ENCODE measurements around the gene PLCB4. TPM values are rescaled to one million over a fixed set of nuclear protein-coding genes. Genes with fewer than 3 reads are reported as not detected.

Gene PLCB4
- polyA plus RNA-seq, 1 of the 3 experiments (the other 2 are of a cell fraction): 5.5 TPM

GRCh38 chr20:9108260-9108659 lies 39.4 kb downstream of the PLCB4 start:
- Histone ChIP-seq H2AFZ (ENCODE audit: low read depth) (no peak overlapping the region), H3K9ac (no peak overlapping the region), H3K9me3 (no peaks in the 10 kb centered on the region), H3K4me3 (ENCODE audit: low read depth in 2 of 2, low read length in 1 of 2) (no peak overlapping the region), H3K27ac (ENCODE audit: low read depth in 2 of 2, low read length in 1 of 2) (no peak overlapping the region), H3K4me2 (no peak overlapping the region), H3K36me3 (replicated peaks in 1 of 2; ENCODE audit: control insufficient read depth in 1 of 2, insufficient read depth in 2 of 2, low read length in 1 of 2) (no peaks in the 10 kb centered on the region), H4K20me1 (ENCODE audit: insufficient read depth) (no peaks in the 10 kb centered on the region), H3K27me3 (ENCODE audit: insufficient read depth) (no peaks in the 10 kb centered on the region), H3F3A (replicated peaks; ENCODE audit: insufficient read depth) (peaks cover 5% of the 10 kb centered on the region), H3K4me1 (ENCODE audit: control insufficient read depth in 1 of 2, insufficient read depth in 2 of 2, low read depth in 1 of 2, low read length in 1 of 2) (peaks cover 5 to 8% of the 10 kb centered on the region in 2 experiments), H3K79me2 (ENCODE audit: insufficient read depth) (no peaks in the 10 kb centered on the region), H3K9me2 (no peaks in the 10 kb centered on the region)
- WGBS (ENCODE audit: low lambda C conversion rate): 100% methylated on average over 1 of the region's 1 CpG
- ChIA-PET POLR2A (no interaction called here), CTCF (no interaction called here)
- TF ChIP-seq FOSL2 (IDR thresholded peaks at IDR 0.05; ENCODE audit: borderline replicate concordance, low read depth) (no peak), EP300 (IDR thresholded peaks at IDR 0.05; ENCODE audit: borderline replicate concordance in 1 of 2, low read depth in 1 of 2, low read length in 1 of 2) (no peak), REST (IDR thresholded peaks at IDR 0.05; ENCODE audit: low read depth, low read length) (no peak), SMC3 (IDR thresholded peaks at IDR 0.05; ENCODE audit: low read depth, low read length) (no peak), IRF3 (IDR thresholded peaks at IDR 0.05; ENCODE audit: low read depth, low read length) (no peak), FOXJ3 (CRISPR knock-in tag; IDR thresholded peaks at IDR 0.05) (no peak)
- DNase-seq: no peak

- no peaks in the 10 kb centered on the region for H4K20me1 ChIP-seq (ENCODE audit: insufficient read depth)
- no peak overlapping the region for H3K4me2 ChIP-seq
- H3K27ac ChIP-seq (ENCODE audit: low read depth in 2 of 2, low read length in 1 of 2): no peak overlapping the region
- no peak overlapping the region for H3K4me3 ChIP-seq (ENCODE audit: low read depth in 2 of 2, low read length in 1 of 2)
- no peak overlapping the region for H2AFZ ChIP-seq (ENCODE audit: low read depth)
- H3K36me3 ChIP-seq (replicated peaks in 1 of 2; ENCODE audit: control insufficient read depth in 1 of 2, insufficient read depth in 2 of 2, low read length in 1 of 2): no peaks in the 10 kb centered on the region
- TF ChIP-seq TCF12 (IDR thresholded peaks at IDR 0.05): no peak
- TF ChIP-seq NFIC (IDR thresholded peaks at IDR 0.05; ENCODE audit: borderline replicate concordance): no peak
- TF ChIP-seq EP300 (IDR thresholded peaks at IDR 0.05; ENCODE audit: borderline replicate concordance in 1 of 2, low read depth in 1 of 2, low read length in 1 of 2): no peak
- TF ChIP-seq FOSL2 (IDR thresholded peaks at IDR 0.05; ENCODE audit: borderline replicate concordance, low read depth): no peak
- TF ChIP-seq ELF1 (IDR thresholded peaks at IDR 0.05): no peak
- no peak for TF ChIP-seq JUND (IDR thresholded peaks at IDR 0.05)
- TF ChIP-seq MAX (IDR thresholded peaks at IDR 0.05; ENCODE audit: low read depth): no peak
- no peak for TF ChIP-seq RCOR1 (IDR thresholded peaks at IDR 0.05; ENCODE audit: low read length)
- TF ChIP-seq GATA2 (CRISPR knock-in tag; IDR thresholded peaks at IDR 0.05): no peak
- no peak for TF ChIP-seq SMC3 (IDR thresholded peaks at IDR 0.05; ENCODE audit: low read depth, low read length)
- TF ChIP-seq YY1 (IDR thresholded peaks at IDR 0.05; ENCODE audit: low read depth): no peak
- TF ChIP-seq IRF3 (IDR thresholded peaks at IDR 0.05; ENCODE audit: low read depth, low read length): no peak
- TF ChIP-seq REST (IDR thresholded peaks at IDR 0.05; ENCODE audit: low read depth, low read length): no peak
- no peak for TF ChIP-seq EZH2phosphoT487 (IDR thresholded peaks at IDR 0.05; ENCODE audit: borderline replicate concordance, low read depth)
- TF ChIP-seq TEAD4 (IDR thresholded peaks at IDR 0.05; ENCODE audit: borderline replicate concordance, insufficient read depth): no peak
- no peak overlapping the region for H3K9ac ChIP-seq
- no peaks in the 10 kb centered on the region for H3K27me3 ChIP-seq (ENCODE audit: insufficient read depth)
- DNase-seq: no peak
- peaks cover 5% of the 10 kb centered on the region for H3F3A ChIP-seq (replicated peaks; ENCODE audit: insufficient read depth)
- H3K79me2 ChIP-seq (ENCODE audit: insufficient read depth): no peaks in the 10 kb centered on the region
- CTCF ChIA-PET: interaction anchor here (1.3 kb wide), 2 partner anchors 24 to 237 kb away, joined by 3 to 4 read pairs; no protein-coding TSS in a partner anchor
- 87% methylated on average over 1 of the region's 1 CpG for WGBS (ENCODE audit: low lambda C conversion rate)
- H3K4me1 ChIP-seq (ENCODE audit: control insufficient read depth in 1 of 2, insufficient read depth in 2 of 2, low read depth in 1 of 2, low read length in 1 of 2): peaks cover 5 to 9% of the 10 kb centered on the region in 2 experiments
- POLR2A ChIA-PET: no interaction called here
- no peaks in the 10 kb centered on the region for H3K9me3 ChIP-seq
- H3K9me2 ChIP-seq: no peaks in the 10 kb centered on the region
Measured at GRCh38 chr20:9109566-9109965, 40.7 kb downstream of the PLCB4 start.

Measured in SK-N-SH (cell line).